Measurements from ENCODE around the gene ATG12.
A peak's percentile ranks its signal among the peaks of the same experiment; 100 is the strongest.
"Not testable (repeated sequence)": the region's sequence is repeated elsewhere in the genome, so short reads cannot be mapped to it uniquely, and the experiment has no call there.

The ATG12 gene

GRCh38 chr5:115810761-115811160 lies 30.6 kb downstream of the ATG12 start:
- DNase-seq (ENCODE audit: low read depth in 2 of 2) = peak; percentile 4 to 22
- no peak for TF ChIP-seq CTCF (IDR thresholded peaks at IDR 0.05; ENCODE audit: low read depth, low read length)
- no peak overlapping the region for H3K4me3 ChIP-seq (replicated peaks in 1 of 2; ENCODE audit: low read depth in 2 of 2, low read length in 2 of 2)

GRCh38 chr5:115809946-115810345 lies 31.4 kb downstream of the ATG12 start:
- DNase-seq (ENCODE audit: low read depth in 2 of 2) = no peak
- H3K4me3 ChIP-seq (replicated peaks in 1 of 2; ENCODE audit: low read depth in 2 of 2, low read length in 2 of 2) = no peak overlapping the region
- no peak for TF ChIP-seq CTCF (IDR thresholded peaks at IDR 0.05; ENCODE audit: low read depth, low read length)

GRCh38 chr5:115808066-115808465 lies 33.3 kb downstream of the ATG12 start:
- not testable (repeated sequence) for H3K4me3 ChIP-seq (replicated peaks in 1 of 2; ENCODE audit: low read depth in 2 of 2, low read length in 2 of 2); DNase-seq (ENCODE audit: low read depth in 2 of 2)

- H3K4me3 ChIP-seq (replicated peaks in 1 of 2; ENCODE audit: low read depth in 2 of 2, low read length in 2 of 2) = no peak overlapping the region
- no peak for DNase-seq (ENCODE audit: low read depth in 2 of 2)
- no peak for TF ChIP-seq CTCF (IDR thresholded peaks at IDR 0.05; ENCODE audit: low read depth, low read length)
Measured at GRCh38 chr5:115807654-115808052, 33.7 kb downstream of the ATG12 start.

- no peak overlapping the region for H3K4me3 ChIP-seq (replicated peaks in 1 of 2; ENCODE audit: low read depth in 2 of 2, low read length in 2 of 2)
- TF ChIP-seq CTCF (IDR thresholded peaks at IDR 0.05; ENCODE audit: low read depth, low read length) = no peak
- no peak for DNase-seq (ENCODE audit: low read depth in 2 of 2)
Measured at GRCh38 chr5:115806986-115807653, 34.2 kb downstream of the ATG12 start.

GRCh38 chr5:115801984-115802383 lies 39.4 kb downstream of the ATG12 start:
- H3K4me3 ChIP-seq (replicated peaks in 1 of 2; ENCODE audit: low read depth in 2 of 2, low read length in 2 of 2) = no peak overlapping the region
- DNase-seq (ENCODE audit: low read depth in 2 of 2) = no peak
- no peak for TF ChIP-seq CTCF (IDR thresholded peaks at IDR 0.05; ENCODE audit: low read depth, low read length)

GRCh38 chr5:115801152-115801551 lies 40.2 kb downstream of the ATG12 start:
- no peak for DNase-seq (ENCODE audit: low read depth in 2 of 2)
- no peak for TF ChIP-seq CTCF (IDR thresholded peaks at IDR 0.05; ENCODE audit: low read depth, low read length)
- H3K4me3 ChIP-seq (replicated peaks in 1 of 2; ENCODE audit: low read depth in 2 of 2, low read length in 2 of 2) = no peak overlapping the region
